GM12891 (cell line): ENCODE measurements around the gene BCKDHA.
A peak's percentile ranks its signal among the peaks of the same experiment; 100 is the strongest.

Experiments used
- DNase-seq: peaks from one replicate; pipeline ENCODE4 v3.0.0; 2011; ENCODE audit warnings: low spot score; ENCODE audit not compliant: insufficient read length
- FAIRE-seq: peaks from 2 replicates; lab custom pipeline; 2011; peaks lifted over from hg19 to GRCh38; lab: Jason Lieb, UNC
- PAX5 ChIP-seq: IDR thresholded peaks from 2 replicates; pipeline ENCODE4 v1.6.1; 2011; ENCODE audit warnings: low read length, moderate library complexity, mild to moderate bottlenecking; ENCODE audit not compliant: insufficient read depth, severe bottlenecking
- POLR2A ChIP-seq: IDR thresholded peaks from 2 replicates; pipeline ENCODE4 v1.6.1; 2011; ENCODE audit warnings: low read depth, low read length, control low read depth
- POLR2AphosphoS5 ChIP-seq: IDR thresholded peaks from 2 replicates; pipeline ENCODE4 v1.6.1; 2011; ENCODE audit warnings: low read depth, low read length, control low read depth
- POU2F2 ChIP-seq: IDR thresholded peaks from 2 replicates; pipeline ENCODE4 v1.6.1; 2011; ENCODE audit warnings: low read depth, mild to moderate bottlenecking, control low read depth, low read length, moderate library complexity
- SPI1 ChIP-seq: IDR thresholded peaks from 2 replicates; pipeline ENCODE4 v1.6.1; 2011; ENCODE audit warnings: low read depth, low read length, control low read depth
- TAF1 ChIP-seq: IDR thresholded peaks from 2 replicates; pipeline ENCODE4 v1.6.1; 2011; ENCODE audit warnings: low read depth, low read length, control low read depth

BCKDHA gene

GRCh38 chr19:41441321-41441945 is 43.8 kb downstream of the BCKDHA start:
- DNase-seq (no peak), FAIRE-seq (no peak)
- TF ChIP-seq PAX5 (no peak), SPI1 (no peak), POU2F2 (no peak), POLR2A (no peak), POLR2AphosphoS5 (no peak), TAF1 (no peak)

- TF ChIP-seq POLR2AphosphoS5 (no peak), POLR2A (no peak), PAX5 (no peak), POU2F2 (no peak), SPI1 (no peak), TAF1 (no peak)
- FAIRE-seq (no peak), DNase-seq (no peak)
Observed at GRCh38 chr19:41442473-41443355, 45.1 kb downstream of the BCKDHA start, which contains the start of gene ERICH4. ERICH4 (plus strand) TSS chr19:41443156; CDS start chr19:41443170, 14 bp downstream.

- no peak for TF ChIP-seq POLR2AphosphoS5
- no peak for TF ChIP-seq PAX5
- no peak for TF ChIP-seq TAF1
- no peak for TF ChIP-seq SPI1
- no peak for TF ChIP-seq POU2F2
- no peak for TF ChIP-seq POLR2A
- no peak for FAIRE-seq
- no peak for DNase-seq
Observed at GRCh38 chr19:41443813-41444455, 46.3 kb downstream of the BCKDHA start.

GRCh38 chr19:41445575-41445974 is 48.0 kb downstream of the BCKDHA start:
- DNase-seq (no peak), FAIRE-seq (no peak)
- TF ChIP-seq POU2F2, result no peak
- TF ChIP-seq POLR2AphosphoS5, result no peak
- no peak for TF ChIP-seq POLR2A
- no peak for TF ChIP-seq SPI1
- TF ChIP-seq PAX5, result no peak
- no peak for TF ChIP-seq TAF1

- FAIRE-seq (no peak), DNase-seq (no peak)
- TF ChIP-seq TAF1, result no peak
- no peak for TF ChIP-seq POU2F2
- TF ChIP-seq SPI1, result no peak
- TF ChIP-seq PAX5, result no peak
- no peak for TF ChIP-seq POLR2A
- TF ChIP-seq POLR2AphosphoS5, result no peak
Observed at GRCh38 chr19:41447732-41448332, 50.2 kb downstream of the BCKDHA start.

GRCh38 chr19:41449079-41449864 is 51.7 kb downstream of the BCKDHA start:
- DNase-seq (no peak), FAIRE-seq (peak; percentile 90)
- TF ChIP-seq SPI1 (no peak), TAF1 (no peak), POLR2AphosphoS5 (no peak), POU2F2 (no peak), PAX5 (no peak), POLR2A (no peak)

- no peak for DNase-seq
- peak; percentile 31 for FAIRE-seq
- TF ChIP-seq SPI1 (no peak), POLR2AphosphoS5 (no peak), POU2F2 (no peak), TAF1 (no peak), PAX5 (no peak), POLR2A (no peak)
Observed at GRCh38 chr19:41449865-41450178, 52.2 kb downstream of the BCKDHA start.

GRCh38 chr19:41452584-41453275 is 55.1 kb downstream of the BCKDHA start:
- no peak for FAIRE-seq
- no peak for DNase-seq
- TF ChIP-seq PAX5, result no peak
- no peak for TF ChIP-seq POU2F2
- no peak for TF ChIP-seq TAF1
- TF ChIP-seq POLR2AphosphoS5, result no peak
- TF ChIP-seq POLR2A, result no peak
- no peak for TF ChIP-seq SPI1

- FAIRE-seq, result no peak
- no peak for TF ChIP-seq POU2F2
- TF ChIP-seq POLR2AphosphoS5, result no peak
- no peak for TF ChIP-seq PAX5
- no peak for TF ChIP-seq POLR2A
Observed at GRCh38 chr19:41455936-41456335, 58.3 kb downstream of the BCKDHA start.

More at GRCh38 chr19:41455936-41456335, 58.3 kb downstream of the BCKDHA start:
- no peak for DNase-seq
